HG03025 (cell line): ENCODE measurements around the gene PKD2.

Experiments used
- ATAC-seq: cut with Tn5 transposase; IDR thresholded peaks from one replicate; pipeline ENCODE4 v1.9.1; 2021; ENCODE audit warnings: mild to moderate bottlenecking, moderate library complexity; ENCODE audit not compliant: unreplicated experiment, low FRiP score

The PKD2 gene

GRCh38 chr4:88007304-88008121 lies at the start of gene PKD2:
Gene PKD2, plus strand, starts transcription at chr4:88007635. Its CDS starts 99 bp downstream, at chr4:88007734.
- peak; percentile 95 for ATAC-seq

DNA sequence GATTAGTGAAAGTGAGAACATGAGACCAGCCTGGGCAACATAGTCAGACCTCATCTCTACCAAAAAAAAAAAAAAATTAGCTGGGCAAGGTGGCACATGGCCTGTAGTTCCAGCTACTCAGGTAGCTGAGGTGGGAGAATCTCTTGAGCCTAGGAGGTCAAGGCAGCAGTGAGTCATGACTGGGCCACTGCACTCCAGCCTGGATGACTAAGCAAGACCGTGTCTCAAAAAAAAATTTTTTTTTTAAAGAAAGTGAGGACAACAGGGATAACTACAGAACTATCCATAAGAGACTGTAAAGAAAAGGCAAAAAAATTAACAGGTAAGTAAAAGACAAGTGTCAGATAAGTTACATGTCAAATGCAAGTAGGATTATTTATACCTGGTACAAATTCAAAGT lies 45.4 kb upstream of the PKD2 start:
- ATAC-seq: no peak

DNA sequence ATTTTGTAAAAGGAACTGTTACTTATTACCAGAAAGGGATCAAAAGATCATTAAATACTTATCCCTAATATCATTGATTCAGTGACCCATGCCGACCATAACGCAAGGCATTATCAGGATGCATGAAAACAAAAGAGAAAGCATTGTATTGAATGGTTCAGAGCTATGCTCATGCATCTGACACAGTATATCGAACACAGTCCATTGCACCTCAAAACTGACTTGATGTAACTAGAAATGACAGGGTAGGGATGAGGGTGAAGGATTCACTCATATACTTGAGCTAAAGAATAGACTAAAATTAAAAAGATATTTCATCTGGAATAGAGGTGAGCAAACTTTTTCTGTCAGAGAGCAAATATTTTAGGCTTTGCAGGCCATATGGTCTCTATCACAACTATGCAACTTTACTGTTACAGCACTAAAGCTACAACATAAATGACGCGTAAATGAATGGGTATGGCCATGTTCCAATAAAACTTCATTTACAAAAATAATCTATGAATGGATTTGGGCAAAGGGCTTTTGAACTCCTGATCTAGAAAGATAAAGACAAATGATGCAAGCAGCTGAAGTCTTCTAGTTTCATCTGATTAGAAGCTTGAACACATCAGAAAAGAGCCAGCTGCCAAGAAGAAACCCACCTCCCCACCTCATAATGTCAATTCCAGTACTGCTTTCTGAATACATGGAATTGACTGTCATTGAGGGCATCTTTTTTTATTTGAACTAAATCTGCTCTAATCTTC lies 44.9 kb upstream of the PKD2 start:
- ATAC-seq: no peak

- ATAC-seq: no peak
Observed at GRCh38 chr4:87965501-87965975, 41.9 kb upstream of the PKD2 start.

GRCh38 chr4:87966095-87966496 lies 41.3 kb upstream of the PKD2 start:
- no peak for ATAC-seq

DNA sequence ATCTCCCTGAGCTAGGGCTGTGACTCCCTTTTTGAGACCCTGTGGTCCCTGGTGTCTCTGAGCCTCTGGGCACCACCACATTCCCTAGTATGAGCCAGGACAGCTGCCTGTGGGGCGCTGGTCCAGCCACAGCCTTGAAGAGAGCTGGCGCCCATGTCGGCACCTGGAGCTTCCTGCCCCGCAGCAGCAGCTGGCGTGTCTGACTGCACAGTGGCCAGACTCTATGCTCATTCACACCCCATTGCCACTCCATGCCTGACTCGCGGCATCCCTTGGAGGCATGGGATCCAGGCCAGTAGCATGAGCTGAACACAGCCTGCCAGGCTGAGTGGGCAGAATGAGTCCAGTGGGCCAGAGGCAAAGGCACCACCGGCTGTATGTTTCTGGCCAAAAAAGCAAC lies 40.2 kb upstream of the PKD2 start:
- ATAC-seq: no peak

DNA sequence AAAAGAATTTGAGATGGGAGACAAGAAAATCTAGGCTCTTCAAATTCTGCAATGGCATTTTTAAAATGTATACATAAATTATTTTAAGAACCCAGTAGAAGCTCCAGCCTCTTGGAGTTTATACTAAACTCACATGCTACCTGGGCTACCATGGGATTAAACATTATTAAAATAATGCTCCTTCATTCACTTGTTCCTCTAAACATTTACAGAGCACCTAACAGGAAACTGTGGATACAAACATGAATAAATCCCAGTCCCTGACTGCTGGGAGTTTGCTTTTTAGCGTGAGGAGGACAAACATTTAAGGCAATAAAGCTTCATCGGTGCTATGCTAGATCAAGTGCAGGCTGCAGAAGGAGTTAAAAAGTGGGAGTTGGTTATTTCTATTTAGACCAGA lies 37.3 kb upstream of the PKD2 start:
- no peak for ATAC-seq

DNA sequence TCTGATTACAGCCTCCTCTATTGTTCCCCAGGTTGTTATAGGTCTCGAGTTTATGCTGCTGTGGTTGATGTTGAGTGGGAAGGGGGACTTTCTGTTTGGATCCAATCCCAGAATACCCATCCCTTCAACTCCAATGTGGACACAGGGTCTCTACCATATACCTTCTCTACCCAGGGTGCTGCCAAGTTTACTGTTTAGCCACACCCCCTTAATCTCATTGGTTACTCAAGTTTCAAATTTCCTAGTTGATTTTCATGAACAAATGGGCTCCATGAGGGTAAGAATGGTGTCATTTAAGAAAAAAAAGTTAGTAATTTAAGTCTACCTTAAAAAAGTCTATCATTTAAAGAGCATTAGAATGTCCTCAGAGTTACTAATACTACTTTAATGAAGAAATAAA lies 35.6 kb upstream of the PKD2 start:
- no peak for ATAC-seq

- peak; percentile 62 for ATAC-seq
Observed at GRCh38 chr4:87973283-87974169, 33.9 kb upstream of the PKD2 start.

GRCh38 chr4:87974856-87975462 lies 32.5 kb upstream of the PKD2 start:
- no peak for ATAC-seq

DNA sequence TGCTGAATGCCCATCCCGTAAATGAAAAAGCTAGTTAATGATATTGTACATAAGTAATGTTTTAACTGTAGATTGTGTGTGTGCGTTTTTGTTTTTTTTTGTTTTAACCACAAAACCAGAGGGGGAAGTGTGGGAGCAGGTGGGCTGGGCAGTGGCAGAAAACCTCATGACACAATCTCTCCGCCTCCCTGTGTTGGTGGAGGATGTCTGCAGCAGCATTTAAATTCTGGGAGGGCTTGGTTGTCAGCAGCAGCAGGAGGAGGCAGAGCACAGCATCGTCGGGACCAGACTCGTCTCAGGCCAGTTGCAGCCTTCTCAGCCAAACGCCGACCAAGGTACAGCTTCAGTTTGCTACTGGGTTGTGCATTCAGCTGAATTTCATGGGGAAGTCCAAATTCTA lies 32.0 kb upstream of the PKD2 start, which contains the start of gene SPP1:
Gene SPP1, plus strand, starts transcription at position 249 of the 400 bp plus-strand sequence. CDS start 1,182 bp downstream, outside the sequence.
- no peak for ATAC-seq

- ATAC-seq: no peak
Observed at GRCh38 chr4:87977521-87978278, 29.7 kb upstream of the PKD2 start.

DNA sequence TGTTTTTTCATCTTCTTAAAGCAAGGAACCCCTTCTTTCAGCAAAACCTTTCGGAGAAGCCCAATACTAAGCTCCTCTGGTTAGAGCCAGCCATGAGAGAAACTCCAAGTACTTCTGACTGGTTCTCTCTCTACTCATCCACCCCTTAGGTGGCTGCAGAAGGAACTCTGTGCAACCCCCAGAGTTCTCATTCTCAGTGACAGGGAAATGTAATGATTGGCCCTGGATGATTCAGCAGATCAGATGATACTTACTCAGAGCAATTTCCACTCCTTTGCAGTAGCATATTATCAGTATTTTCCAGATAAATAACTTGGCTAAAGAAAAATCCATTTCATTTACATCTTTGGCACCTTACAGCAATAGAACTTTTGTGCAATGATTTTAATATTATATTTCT lies 28.8 kb upstream of the PKD2 start:
- no peak for ATAC-seq

- no peak for ATAC-seq
Observed at GRCh38 chr4:87979810-87980209, 27.6 kb upstream of the PKD2 start.

GRCh38 chr4:87981486-87981885 lies 25.9 kb upstream of the PKD2 start:
- no peak for ATAC-seq

GRCh38 chr4:87982036-87982435 lies 25.4 kb upstream of the PKD2 start:
- ATAC-seq: no peak

DNA sequence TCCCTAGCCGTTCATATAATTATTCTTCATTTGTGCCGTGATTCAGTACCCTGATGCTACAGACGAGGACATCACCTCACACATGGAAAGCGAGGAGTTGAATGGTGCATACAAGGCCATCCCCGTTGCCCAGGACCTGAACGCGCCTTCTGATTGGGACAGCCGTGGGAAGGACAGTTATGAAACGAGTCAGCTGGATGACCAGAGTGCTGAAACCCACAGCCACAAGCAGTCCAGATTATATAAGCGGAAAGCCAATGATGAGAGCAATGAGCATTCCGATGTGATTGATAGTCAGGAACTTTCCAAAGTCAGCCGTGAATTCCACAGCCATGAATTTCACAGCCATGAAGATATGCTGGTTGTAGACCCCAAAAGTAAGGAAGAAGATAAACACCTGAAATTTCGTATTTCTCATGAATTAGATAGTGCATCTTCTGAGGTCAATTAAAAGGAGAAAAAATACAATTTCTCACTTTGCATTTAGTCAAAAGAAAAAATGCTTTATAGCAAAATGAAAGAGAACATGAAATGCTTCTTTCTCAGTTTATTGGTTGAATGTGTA lies 24.9 kb upstream of the PKD2 start:
- no peak for ATAC-seq

DNA sequence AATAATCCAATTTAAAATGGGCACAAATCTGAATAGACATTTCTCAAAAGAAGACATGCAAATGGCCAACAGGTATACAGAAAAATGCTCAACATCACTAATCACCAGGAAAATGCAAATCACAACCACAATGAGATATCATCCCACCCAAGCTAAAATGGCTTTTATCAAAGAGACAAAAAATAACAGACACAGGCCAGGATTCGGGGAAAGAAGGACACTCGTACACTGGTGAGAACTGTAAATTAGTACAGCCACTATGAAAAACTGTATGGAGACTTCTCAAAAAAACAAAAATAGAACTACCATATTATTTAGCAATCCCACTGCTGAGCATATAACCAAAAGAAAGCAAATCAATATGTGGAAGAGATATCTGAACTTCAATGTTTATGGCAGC lies 23.4 kb upstream of the PKD2 start:
- no peak for ATAC-seq
